Measurements from ENCODE around the gene MEOX2.

- no peak for TF ChIP-seq CTCF (IDR thresholded peaks at IDR 0.05; ENCODE audit: insufficient read depth, low read depth, low read length)
- no peak for TF ChIP-seq EZH2 (IDR thresholded peaks at IDR 0.05; ENCODE audit: insufficient read depth, low read length)
Measured at GRCh38 chr7:15667991-15668390, 18.5 kb downstream of the MEOX2 start.

All from astrocyte (in vitro differentiated cells and primary cell).